Measurements from ENCODE around the gene DBT. TPM values are rescaled to one million over a fixed set of nuclear protein-coding genes. Genes with fewer than 3 reads are reported as not detected.
"Not testable (repeated sequence)": the region's sequence is repeated elsewhere in the genome, so short reads cannot be mapped to it uniquely, and the experiment has no call there.

The DBT gene
- total RNA-seq, 2 experiments from 2014 or later: 11.4 to 11.7 TPM

DNA sequence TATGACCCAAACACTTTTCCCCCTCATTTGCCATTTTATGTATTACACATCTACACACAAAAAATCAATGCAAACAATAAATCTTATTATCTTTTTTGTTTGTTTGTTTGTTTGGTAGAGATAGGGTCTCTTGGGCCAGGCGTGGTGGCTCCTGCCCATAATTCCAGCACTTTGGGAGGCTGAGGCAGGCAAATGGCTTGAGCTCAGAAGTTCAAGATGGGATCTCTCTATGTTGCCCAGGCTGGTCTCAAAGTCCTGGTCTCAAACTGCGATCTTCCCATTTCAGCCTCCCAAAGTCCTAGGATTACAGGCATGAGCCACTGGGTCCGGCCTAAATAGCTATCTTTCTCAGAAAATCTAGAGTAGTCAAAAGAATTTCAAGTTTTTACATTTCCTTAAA is 1.2 kb upstream of the DBT start:
- no peaks in the 10 kb centered on the region for H3K36me3 Mint-ChIP-seq
- H3K9me3 Mint-ChIP-seq: no peaks in the 10 kb centered on the region
- no peak for DNase-seq
- H3K4me3 Mint-ChIP-seq: no peak overlapping the region
- no peaks in the 10 kb centered on the region for H3K27me3 Mint-ChIP-seq
- intact Hi-C loops (cut with micrococcal nuclease): no loop called here
- ChIA-PET POLR2A (no interaction called here), CTCF (interaction anchor here (1.3 to 1.8 kb wide), 2 partner anchors 205 to 208 kb away, joined by 5 to 7 read pairs; no protein-coding TSS in a partner anchor)
- H3K4me1 Mint-ChIP-seq (ENCODE audit: low read depth): peaks cover 18% of the 10 kb centered on the region
- H3K27ac Mint-ChIP-seq: no peak overlapping the region

DNA sequence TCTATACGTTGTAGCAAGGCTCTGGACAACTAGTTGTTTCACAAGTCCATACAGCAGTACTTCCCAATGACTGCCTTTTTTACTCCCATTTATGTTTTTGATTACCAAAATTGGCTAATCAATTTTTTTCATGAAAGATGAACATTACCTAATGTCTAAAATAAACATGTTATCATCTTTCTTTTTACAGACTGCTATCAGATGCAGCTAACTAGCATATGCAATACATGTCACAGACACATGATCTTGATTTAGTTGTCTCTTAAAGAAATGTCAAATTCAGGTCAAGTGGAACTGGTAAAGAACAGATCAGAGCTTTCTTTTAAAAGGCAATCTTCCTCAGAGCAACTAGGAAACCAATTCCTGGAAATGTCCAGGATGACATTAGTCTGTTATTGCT is 630 bp upstream of the DBT start:
- POLR2A ChIA-PET: interaction anchor here (1.0 to 2.0 kb wide), 3 partner anchors 16 to 103 kb away, joined by 3 to 15 read pairs (median 14); partner anchors contain the start of genes CDC14A and RTCA

GRCh38 chr1:100249155-100249536 is 488 bp downstream of the DBT start:
- Mint-ChIP-seq H3K4me1 (ENCODE audit: low read depth) (peaks cover 22% of the 10 kb centered on the region), H3K27me3 (no peaks in the 10 kb centered on the region), H3K36me3 (no peaks in the 10 kb centered on the region), H3K4me3 (no peak overlapping the region), H3K27ac (no peak overlapping the region), H3K9me3 (no peaks in the 10 kb centered on the region)
- POLR2A ChIA-PET: interaction anchor here (0.5 to 2.0 kb wide), 7 partner anchors 11 to 400 kb away, joined by 3 to 15 read pairs (median 3); partner anchors contain the start of genes CDC14A and RTCA
- CTCF ChIA-PET: interaction anchor here (0.6 to 1.8 kb wide), 5 partner anchors 17 to 210 kb away, joined by 3 to 7 read pairs (median 3); partner anchors contain the start of gene RTCA
- no peak for DNase-seq
- intact Hi-C loops (cut with micrococcal nuclease): loop anchor here (1.0 kb wide), 5 partner anchors 16 to 211 kb away; partner anchors contain the start of gene TRMT13

More for the DNA sequence above, 630 bp upstream of the DBT start:
- H3K4me3 Mint-ChIP-seq: no peak overlapping the region
- no peak overlapping the region for H3K27ac Mint-ChIP-seq
- intact Hi-C loops (cut with micrococcal nuclease): no loop called here
- H3K36me3 Mint-ChIP-seq: no peaks in the 10 kb centered on the region
- H3K27me3 Mint-ChIP-seq: no peaks in the 10 kb centered on the region
- no peaks in the 10 kb centered on the region for H3K9me3 Mint-ChIP-seq
- CTCF ChIA-PET: interaction anchor here (0.7 to 1.8 kb wide), 6 partner anchors 16 to 209 kb away, joined by 3 to 7 read pairs (median 3); partner anchors contain the start of gene RTCA
- H3K4me1 Mint-ChIP-seq (ENCODE audit: low read depth): peaks cover 19% of the 10 kb centered on the region
- no peak for DNase-seq

DNA sequence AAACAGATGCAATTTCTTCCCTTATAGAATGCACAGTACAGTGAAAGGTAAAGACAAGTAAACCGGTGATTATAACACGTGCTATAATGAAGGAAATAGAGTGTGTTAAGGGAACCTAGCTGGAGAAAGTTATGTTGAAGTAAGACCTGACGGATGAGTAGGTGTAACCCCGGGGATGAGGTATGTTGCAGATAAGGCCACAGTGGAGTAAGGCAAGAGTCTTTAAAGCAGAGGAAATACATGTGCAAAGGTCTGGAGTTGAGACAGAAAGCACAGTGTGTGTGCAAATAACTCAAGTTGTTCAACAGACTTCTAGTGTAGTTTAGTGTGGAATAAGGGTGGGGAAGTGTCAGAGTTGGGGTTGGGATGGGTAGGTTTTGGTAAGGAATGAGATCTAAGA is 2.9 kb downstream of the DBT start:
- Mint-ChIP-seq H3K4me3 (no peak overlapping the region), H3K4me1 (ENCODE audit: low read depth) (peaks cover 29% of the 10 kb centered on the region), H3K27me3 (no peaks in the 10 kb centered on the region), H3K27ac (no peak overlapping the region), H3K9me3 (no peaks in the 10 kb centered on the region), H3K36me3 (no peaks in the 10 kb centered on the region)
- ChIA-PET POLR2A (no interaction called here), CTCF (no interaction called here)
- no peak for DNase-seq
- intact Hi-C loops (cut with micrococcal nuclease): no loop called here

- H3K36me3 Mint-ChIP-seq: peaks cover 18% of the 10 kb centered on the region
- intact Hi-C loops (cut with micrococcal nuclease): no loop called here
Measured at GRCh38 chr1:100240631-100241030, 9.0 kb downstream of the DBT start.

GRCh38 chr1:100239961-100240360 is 9.7 kb downstream of the DBT start:
- ChIA-PET CTCF (interaction anchor here (0.6 kb wide), 1 partner anchor 13 kb away, joined by 3 read pairs; no protein-coding TSS in a partner anchor), POLR2A (no interaction called here)
- no peak for DNase-seq
- peaks cover 10% of the 10 kb centered on the region for H3K4me1 Mint-ChIP-seq (ENCODE audit: low read depth)
- peaks cover 18% of the 10 kb centered on the region for H3K36me3 Mint-ChIP-seq
- H3K27ac Mint-ChIP-seq: no peak overlapping the region
- H3K9me3 Mint-ChIP-seq: no peaks in the 10 kb centered on the region
- no peak overlapping the region for H3K4me3 Mint-ChIP-seq
- no peaks in the 10 kb centered on the region for H3K27me3 Mint-ChIP-seq
- intact Hi-C loops (cut with micrococcal nuclease): no loop called here

More at GRCh38 chr1:100240631-100241030, 9.0 kb downstream of the DBT start:
- no peak overlapping the region for H3K4me3 Mint-ChIP-seq
- CTCF ChIA-PET: no interaction called here
- H3K27ac Mint-ChIP-seq: no peak overlapping the region
- peaks cover 12% of the 10 kb centered on the region for H3K4me1 Mint-ChIP-seq (ENCODE audit: low read depth)
- DNase-seq: no peak
- no peaks in the 10 kb centered on the region for H3K27me3 Mint-ChIP-seq
- H3K9me3 Mint-ChIP-seq: no peaks in the 10 kb centered on the region
- POLR2A ChIA-PET: no interaction called here

DNA sequence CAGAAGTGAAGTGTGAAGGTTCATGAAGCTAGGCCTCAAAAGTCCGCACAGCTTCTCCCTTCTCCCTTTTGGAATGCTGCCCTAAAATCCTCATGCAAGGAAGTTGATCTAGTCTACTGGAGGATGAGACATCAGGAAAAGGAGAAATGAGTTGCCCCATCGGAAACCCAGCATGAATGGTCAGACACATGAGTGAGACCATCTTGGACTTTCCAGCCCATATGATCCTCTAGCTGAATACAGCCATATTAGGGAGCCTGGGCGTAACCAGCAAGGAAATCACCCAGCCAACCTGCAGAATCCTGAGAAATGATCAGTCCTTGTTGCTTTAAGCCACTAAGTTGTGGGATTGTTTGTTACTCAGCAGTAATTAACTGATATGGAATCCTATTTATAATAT is 12.5 kb downstream of the DBT start:
- H3K4me3 Mint-ChIP-seq: no peak overlapping the region
- DNase-seq: no peak
- intact Hi-C loops (cut with micrococcal nuclease): no loop called here
- H3K27me3 Mint-ChIP-seq: no peaks in the 10 kb centered on the region
- ChIA-PET POLR2A (no interaction called here), CTCF (no interaction called here)
- H3K27ac Mint-ChIP-seq: no peak overlapping the region
- H3K4me1 Mint-ChIP-seq (ENCODE audit: low read depth): peaks cover 2% of the 10 kb centered on the region
- H3K36me3 Mint-ChIP-seq: peaks cover 29% of the 10 kb centered on the region
- H3K9me3 Mint-ChIP-seq: no peaks in the 10 kb centered on the region

DNA sequence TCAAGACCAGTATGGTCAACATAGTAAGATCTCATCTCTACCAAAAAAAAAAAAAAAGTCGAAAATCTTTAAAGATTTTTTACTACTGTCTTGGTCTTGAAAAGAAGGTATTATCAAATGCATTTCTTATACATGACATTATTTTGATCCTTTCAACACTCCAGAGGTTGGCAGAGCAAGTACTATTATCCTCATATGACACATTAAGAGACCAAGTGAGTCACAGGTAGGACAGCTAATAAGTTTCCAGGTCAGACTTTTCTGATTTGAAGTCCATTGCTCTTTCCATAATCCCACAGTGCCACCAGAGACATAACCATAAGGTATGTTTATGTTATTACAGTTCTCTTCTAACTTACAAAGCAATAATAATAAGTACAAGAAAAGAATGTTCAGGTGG is 15.2 kb downstream of the DBT start:
- ChIA-PET CTCF (interaction anchor here (1.3 kb wide), 1 partner anchor 221 kb away, joined by 3 read pairs; no protein-coding TSS in a partner anchor), POLR2A (no interaction called here)
- peaks cover 20% of the 10 kb centered on the region for H3K4me1 Mint-ChIP-seq (ENCODE audit: low read depth)
- peaks cover 35% of the 10 kb centered on the region for H3K36me3 Mint-ChIP-seq
- H3K9me3 Mint-ChIP-seq: no peaks in the 10 kb centered on the region
- intact Hi-C loops (cut with micrococcal nuclease): loop anchor here (5.0 kb wide), 1 partner anchor 33 kb away; the partner anchor contains the start of gene RTCA
- no peak for DNase-seq
- no peak overlapping the region for H3K27ac Mint-ChIP-seq
- no peaks in the 10 kb centered on the region for H3K27me3 Mint-ChIP-seq
- H3K4me3 Mint-ChIP-seq: no peak overlapping the region

GRCh38 chr1:100233566-100233965 is 16.1 kb downstream of the DBT start:
- H3K4me3 Mint-ChIP-seq, DNase-seq, H3K9me3 Mint-ChIP-seq, POLR2A ChIA-PET, H3K27me3 Mint-ChIP-seq, H3K27ac Mint-ChIP-seq: not testable (repeated sequence)
- intact Hi-C loops (cut with micrococcal nuclease): loop anchor here (5.0 kb wide), 1 partner anchor 34 kb away; the partner anchor contains the start of gene RTCA
- Mint-ChIP-seq H3K4me1 (ENCODE audit: low read depth) (peaks cover 20% of the 10 kb centered on the region), H3K36me3 (peaks cover 30% of the 10 kb centered on the region)
- CTCF ChIA-PET: interaction anchor here (1.3 kb wide), 1 partner anchor 222 kb away, joined by 3 read pairs; no protein-coding TSS in a partner anchor

- peaks cover 29% of the 10 kb centered on the region for H3K36me3 Mint-ChIP-seq
- H3K27ac Mint-ChIP-seq: no peak overlapping the region
- H3K27me3 Mint-ChIP-seq: no peaks in the 10 kb centered on the region
- no peak for DNase-seq
- H3K4me3 Mint-ChIP-seq: no peak overlapping the region
- CTCF ChIA-PET: no interaction called here
- POLR2A ChIA-PET: no interaction called here
- H3K4me1 Mint-ChIP-seq (ENCODE audit: low read depth): peaks cover 20% of the 10 kb centered on the region
- intact Hi-C loops (cut with micrococcal nuclease): loop anchor here (5.0 kb wide), 1 partner anchor 35 kb away; the partner anchor contains the start of gene RTCA
- H3K9me3 Mint-ChIP-seq: no peaks in the 10 kb centered on the region
Measured at GRCh38 chr1:100232156-100232555, 17.5 kb downstream of the DBT start.

DNA sequence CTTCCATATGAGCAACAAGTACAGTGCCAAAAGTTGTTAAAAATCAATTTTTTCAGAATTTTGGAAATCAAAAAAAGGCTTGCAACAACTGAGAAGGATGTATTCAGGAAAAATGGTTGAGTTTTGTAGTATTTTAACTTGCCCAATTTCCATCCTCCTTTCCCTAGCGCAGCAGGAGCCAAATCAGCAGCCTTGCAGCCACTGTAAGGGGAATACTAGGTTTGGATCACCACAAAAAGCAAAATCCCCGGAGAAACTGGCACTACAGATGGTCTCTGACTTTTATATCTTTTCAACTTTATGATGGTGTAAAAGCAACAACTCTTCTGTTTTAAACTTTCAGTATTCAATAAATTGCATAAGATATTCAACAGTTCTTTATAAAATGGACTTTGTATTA is 17.9 kb downstream of the DBT start:
- peaks cover 26% of the 10 kb centered on the region for H3K36me3 Mint-ChIP-seq

DNA sequence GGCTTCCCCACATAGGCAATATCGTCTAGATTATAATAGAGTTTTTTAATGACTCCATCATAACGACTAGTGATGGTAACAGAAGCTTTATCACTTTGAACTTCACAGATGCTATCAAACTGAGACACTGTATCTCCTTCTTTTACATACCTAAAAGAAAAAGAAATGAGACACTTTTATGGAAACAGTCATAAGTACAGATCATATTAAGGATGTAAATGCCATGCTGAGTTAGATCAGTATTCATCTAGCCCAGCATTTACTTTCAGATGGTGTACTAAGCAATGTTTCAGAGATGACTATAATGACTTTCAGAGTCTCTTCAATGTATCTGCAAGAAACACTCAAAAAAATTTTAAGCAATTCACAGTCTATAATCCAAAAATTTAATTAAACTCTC is 18.9 kb downstream of the DBT start:
- Mint-ChIP-seq H3K4me1 (ENCODE audit: low read depth) (peaks cover 20% of the 10 kb centered on the region), H3K4me3 (no peak overlapping the region)
- POLR2A ChIA-PET: no interaction called here

More for the DNA sequence above, 17.9 kb downstream of the DBT start:
- H3K4me3 Mint-ChIP-seq: no peak overlapping the region
- DNase-seq: no peak
- POLR2A ChIA-PET: no interaction called here
- H3K27me3 Mint-ChIP-seq: no peaks in the 10 kb centered on the region
- intact Hi-C loops (cut with micrococcal nuclease): loop anchor here (1.0 to 5.0 kb wide), 3 partner anchors 36 to 228 kb away; partner anchors contain the start of gene RTCA
- no peaks in the 10 kb centered on the region for H3K9me3 Mint-ChIP-seq
- peaks cover 20% of the 10 kb centered on the region for H3K4me1 Mint-ChIP-seq (ENCODE audit: low read depth)
- CTCF ChIA-PET: no interaction called here
- H3K27ac Mint-ChIP-seq: no peak overlapping the region

More for the DNA sequence above, 18.9 kb downstream of the DBT start:
- no peak overlapping the region for H3K27ac Mint-ChIP-seq
- CTCF ChIA-PET: no interaction called here
- no peaks in the 10 kb centered on the region for H3K27me3 Mint-ChIP-seq
- DNase-seq: no peak
- H3K36me3 Mint-ChIP-seq: peaks cover 26% of the 10 kb centered on the region
- no peaks in the 10 kb centered on the region for H3K9me3 Mint-ChIP-seq
- intact Hi-C loops (cut with micrococcal nuclease): loop anchor here (1.0 to 5.0 kb wide), 5 partner anchors 19 to 229 kb away; partner anchors contain the start of genes DBT and RTCA

Measured in activated CD4-positive, alpha-beta memory T cell treated with anti-CD3 and anti-CD28 coated beads for 36 hours (primary cell).